CD4-positive, alpha-beta memory T cell (primary cell): ENCODE results near the gene VPS37D. TPM values are rescaled to one million over a fixed set of nuclear protein-coding genes. Genes with fewer than 3 reads are reported as not detected.

Experiments used
- CTCF ChIA-PET: fragments of 350-600 bp; sonication (Branson Sonifier 250); formaldehyde crosslinking; loops from one replicate; lab custom pipeline; 2021; ENCODE audit warnings: inconsistent platforms; ENCODE audit not compliant: partially characterized antibody; lab: Charles Lee
- POLR2A ChIA-PET: fragments of 350-600 bp; sonication (Branson Sonifier 250); formaldehyde crosslinking; loops from one replicate; lab custom pipeline; 2021; ENCODE audit not compliant: partially characterized antibody; lab: Charles Lee
- DNase-seq, 5 donors: peaks; one replicate each; pipeline versions ENCODE4 v3.0.0 to v3.0.0-alpha.2; 2020 to 2022; ENCODE audit warnings: mixed read lengths in 1 of 5
- H3K27ac ChIP-seq: one replicate; pipeline ENCODE4 v1.7.0; 2013; ENCODE audit warnings: low read depth, low read length
- H3K27me3 ChIP-seq: 2 replicates; pipeline ENCODE4 v1.7.0; 2013; ENCODE audit warnings: mild to moderate bottlenecking, low read length, moderate library complexity; ENCODE audit not compliant: insufficient read depth
- H3K36me3 ChIP-seq: 2 replicates; pipeline ENCODE4 v1.7.0; 2013; ENCODE audit warnings: mild to moderate bottlenecking, low read length, moderate library complexity; ENCODE audit not compliant: insufficient read depth
- H3K4me1 ChIP-seq: 2 replicates; pipeline ENCODE4 v1.7.0; 2013; ENCODE audit warnings: mild to moderate bottlenecking, low read length, moderate library complexity; ENCODE audit not compliant: insufficient read depth
- H3K4me3 ChIP-seq, 2 donors: one replicate each; pipeline ENCODE4 v1.7.0; 2013; ENCODE audit warnings: low read length in 2 of 2, mild to moderate bottlenecking in 1 of 2
- H3K9me3 ChIP-seq, 2 donors: one replicate each; pipeline ENCODE4 v1.7.0; 2013; ENCODE audit warnings: low read length in 2 of 2, control low read depth in 1 of 2; ENCODE audit not compliant: control insufficient read depth in 1 of 2
- H3K27ac Mint-ChIP-seq, 7 donors: one replicate each; pipeline ENCODE4 v1.8.0; 2020 to 2021; ENCODE audit warnings: mixed read lengths in 7 of 7, mild to moderate bottlenecking in 6 of 7, inconsistent platforms in 3 of 7, moderate library complexity in 3 of 7
- H3K27me3 Mint-ChIP-seq, 2 donors: one replicate each; pipeline ENCODE4 v1.8.0; 2020 to 2021; ENCODE audit warnings: mixed read lengths in 2 of 2
- H3K36me3 Mint-ChIP-seq, 2 donors: one replicate each; pipeline ENCODE4 v1.8.0; 2020 to 2021; ENCODE audit warnings: mixed read lengths in 2 of 2, inconsistent platforms in 1 of 2, mild to moderate bottlenecking in 1 of 2
- H3K4me1 Mint-ChIP-seq, 4 donors: one replicate each; pipeline ENCODE4 v1.8.0; 2020 to 2021; ENCODE audit warnings: mixed read lengths in 4 of 4, mild to moderate bottlenecking in 1 of 4
- H3K4me3 Mint-ChIP-seq, 8 donors: one replicate each; pipeline ENCODE4 v1.8.0; 2020 to 2021; ENCODE audit warnings: mixed read lengths in 8 of 8, mild to moderate bottlenecking in 7 of 8, moderate library complexity in 6 of 8, inconsistent platforms in 3 of 8
- H3K9me3 Mint-ChIP-seq, 8 donors: one replicate each; pipeline ENCODE4 v1.8.0; 2020 to 2021; ENCODE audit warnings: mixed read lengths in 8 of 8, mild to moderate bottlenecking in 5 of 8, inconsistent platforms in 3 of 8, moderate library complexity in 1 of 8
- intact Hi-C: fragments of 100-400 bp; cut with micrococcal nuclease; formaldehyde crosslinking; loops from one replicate; pipeline ENCODE4 v1.15.1; 2023
- polyA plus RNA-seq, 2 donors: library from polyadenylated mRNA; unstranded; fragments of 300-500 nt; fragmentation: Illumina TruSeq; gene quantifications; one replicate each; pipeline ENCODE4 v1.2.3, GENCODE V29; 2021
- total RNA-seq, 2 experiments: library from RNA; stranded (reverse); gene quantifications; one replicate each; pipeline ENCODE4 v1.2.3, GENCODE V29; 2021

The VPS37D gene
- total and polyA plus RNA-seq, 4 experiments from 2014 or later: not detected

GRCh38 chr7:73688288-73688687 lies 20.7 kb downstream of the VPS37D start:
- peaks cover 6% of the 10 kb centered on the region for H3K4me1 ChIP-seq
- no peaks in the 10 kb centered on the region for H3K27me3 Mint-ChIP-seq
- H3K36me3 ChIP-seq: peaks cover 51% of the 10 kb centered on the region
- H3K27me3 ChIP-seq: no peaks in the 10 kb centered on the region
- H3K36me3 Mint-ChIP-seq: peaks cover 46 to 60% of the 10 kb centered on the region in 2 donors
- peak overlapping the region in 1 of 8 donors; percentile 31 for H3K4me3 Mint-ChIP-seq
- DNase-seq: no peak
- H3K27ac Mint-ChIP-seq: peak overlapping the region in 1 of 7 donors; percentile 60
- H3K27ac ChIP-seq: no peak overlapping the region
- ChIA-PET CTCF (no interaction called here), POLR2A (no interaction called here)
- H3K9me3 Mint-ChIP-seq: peaks cover 0 to 1% (median 0%) of the 10 kb centered on the region in 8 donors
- no peaks in the 10 kb centered on the region for H3K9me3 ChIP-seq
- H3K4me3 ChIP-seq: no peak overlapping the region
- peaks cover 6 to 27% (median 16%) of the 10 kb centered on the region in 4 donors for H3K4me1 Mint-ChIP-seq
- intact Hi-C loops: no loop called here

- Histone ChIP-seq H3K4me1 (no peaks in the 10 kb centered on the region), H3K27me3 (no peaks in the 10 kb centered on the region), H3K4me3 (no peak overlapping the region), H3K27ac (no peak overlapping the region), H3K36me3 (peaks cover 72% of the 10 kb centered on the region), H3K9me3 (no peaks in the 10 kb centered on the region)
- Mint-ChIP-seq H3K27ac (peak overlapping the region in 1 of 7 donors; percentile 3), H3K4me1 (peaks cover 5 to 13% (median 9%) of the 10 kb centered on the region in 4 donors), H3K27me3 (no peaks in the 10 kb centered on the region), H3K36me3 (peaks cover 57 to 64% of the 10 kb centered on the region in 2 donors), H3K9me3 (peaks cover 0 to 1% (median 0%) of the 10 kb centered on the region in 8 donors), H3K4me3 (no peak overlapping the region)
- ChIA-PET CTCF (no interaction called here), POLR2A (interaction anchor here (0.7 kb wide), 1 partner anchor 23 kb away, joined by 3 read pairs; the partner anchor contains the start of gene VPS37D)
- DNase-seq: no peak
- intact Hi-C loops: no loop called here
Observed at GRCh38 chr7:73690646-73691045, 23.0 kb downstream of the VPS37D start.

DNA sequence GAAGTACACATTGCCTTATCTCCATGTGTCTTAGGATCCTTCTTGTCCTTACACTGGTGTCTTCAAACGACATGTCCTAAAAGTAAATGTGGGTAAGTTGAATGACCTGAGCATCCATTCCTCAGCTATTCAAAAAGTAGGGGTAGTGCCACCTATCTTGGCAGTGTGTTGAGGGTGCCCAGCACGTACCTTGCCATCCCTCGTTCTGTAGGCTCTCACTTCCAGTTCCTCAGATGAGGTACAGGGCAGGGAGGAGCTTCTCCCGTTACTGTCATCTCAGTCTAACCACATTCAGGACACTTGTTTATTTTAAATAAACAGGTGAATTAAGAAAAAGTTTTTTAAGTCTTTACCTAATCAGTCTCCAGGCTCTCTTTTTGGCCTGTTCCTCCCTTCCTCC lies 28.7 kb downstream of the VPS37D start:
- Histone ChIP-seq H3K27me3 (no peaks in the 10 kb centered on the region), H3K9me3 (no peaks in the 10 kb centered on the region), H3K4me1 (no peaks in the 10 kb centered on the region), H3K27ac (no peak overlapping the region), H3K36me3 (peaks cover 75% of the 10 kb centered on the region), H3K4me3 (no peak overlapping the region)
- CTCF ChIA-PET: interaction anchor here (0.9 to 1.7 kb wide), 2 partner anchors 11 to 29 kb away, joined by 3 to 6 read pairs; no protein-coding TSS in a partner anchor
- H3K9me3 Mint-ChIP-seq: peaks cover 0 to 3% (median 0%) of the 10 kb centered on the region in 8 donors
- DNase-seq: no peak
- POLR2A ChIA-PET: no interaction called here
- H3K4me3 Mint-ChIP-seq: no peak overlapping the region
- H3K4me1 Mint-ChIP-seq: peaks cover 0 to 2% (median under 1%) of the 10 kb centered on the region in 4 donors
- peaks cover 52 to 59% of the 10 kb centered on the region in 2 donors for H3K36me3 Mint-ChIP-seq
- peak overlapping the region in 1 of 7 donors; percentile 7 for H3K27ac Mint-ChIP-seq
- intact Hi-C loops: no loop called here
- no peaks in the 10 kb centered on the region for H3K27me3 Mint-ChIP-seq

- no peak for DNase-seq
- ChIA-PET POLR2A (no interaction called here), CTCF (interaction anchor here (0.5 to 1.9 kb wide), 4 partner anchors 33 to 94 kb away, joined by 3 to 6 read pairs (median 4); no protein-coding TSS in a partner anchor)
- Histone ChIP-seq H3K27me3 (no peaks in the 10 kb centered on the region), H3K27ac (no peak overlapping the region), H3K4me3 (no peak overlapping the region), H3K4me1 (no peaks in the 10 kb centered on the region), H3K36me3 (peaks cover 55% of the 10 kb centered on the region), H3K9me3 (no peaks in the 10 kb centered on the region)
- Mint-ChIP-seq H3K27ac (no peak overlapping the region), H3K9me3 (peaks cover 0 to 3% (median 0%) of the 10 kb centered on the region in 8 donors), H3K4me1 (peaks cover 0 to 4% (median 3%) of the 10 kb centered on the region in 4 donors), H3K36me3 (peaks cover 39 to 58% of the 10 kb centered on the region in 2 donors), H3K27me3 (no peaks in the 10 kb centered on the region), H3K4me3 (no peak overlapping the region)
- intact Hi-C loops: no loop called here
Observed at GRCh38 chr7:73698410-73698809, 30.8 kb downstream of the VPS37D start.

GRCh38 chr7:73699370-73700068 lies 31.9 kb downstream of the VPS37D start:
- Mint-ChIP-seq H3K4me3 (no peak overlapping the region), H3K27ac (no peak overlapping the region), H3K36me3 (peaks cover 35 to 54% of the 10 kb centered on the region in 2 donors), H3K27me3 (no peaks in the 10 kb centered on the region), H3K9me3 (peaks cover 0 to 3% (median 0%) of the 10 kb centered on the region in 8 donors), H3K4me1 (peaks cover 0 to 4% (median 3%) of the 10 kb centered on the region in 4 donors)
- H3K36me3 ChIP-seq: peaks cover 44% of the 10 kb centered on the region
- peaks cover 6% of the 10 kb centered on the region for H3K4me1 ChIP-seq
- intact Hi-C loops: no loop called here
- no peak overlapping the region for H3K27ac ChIP-seq
- H3K9me3 ChIP-seq: no peaks in the 10 kb centered on the region
- no peak overlapping the region for H3K4me3 ChIP-seq
- DNase-seq: no peak
- CTCF ChIA-PET: no interaction called here
- no peaks in the 10 kb centered on the region for H3K27me3 ChIP-seq
- POLR2A ChIA-PET: no interaction called here

DNA sequence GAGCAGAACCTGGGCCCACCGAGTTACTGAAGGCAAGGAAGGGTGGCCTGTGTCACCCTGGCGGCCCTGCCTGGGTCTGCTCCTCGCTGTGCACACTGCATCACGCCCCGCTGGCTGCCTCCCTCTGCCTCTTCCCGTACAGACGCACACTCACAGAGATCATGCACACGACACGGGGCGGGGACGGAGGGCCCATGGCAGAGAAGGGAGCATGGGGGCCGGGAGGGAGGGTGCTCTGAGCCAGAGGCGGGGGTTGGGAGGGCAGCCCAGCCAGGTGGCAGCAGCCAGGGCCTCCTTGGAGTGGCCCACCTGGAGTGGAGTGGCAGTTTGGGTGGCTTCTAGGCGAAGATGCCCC lies 32.4 kb downstream of the VPS37D start:
- intact Hi-C loops: no loop called here
- DNase-seq: no peak
- H3K27me3 Mint-ChIP-seq: no peaks in the 10 kb centered on the region
- H3K4me3 ChIP-seq: no peak overlapping the region
- H3K4me1 ChIP-seq: peaks cover 6% of the 10 kb centered on the region
- H3K36me3 Mint-ChIP-seq: peaks cover 31 to 50% of the 10 kb centered on the region in 2 donors
- no peak overlapping the region for H3K27ac ChIP-seq
- no peak overlapping the region for H3K27ac Mint-ChIP-seq
- H3K27me3 ChIP-seq: no peaks in the 10 kb centered on the region
- POLR2A ChIA-PET: no interaction called here
- H3K4me1 Mint-ChIP-seq: peaks cover 0 to 4% (median 2%) of the 10 kb centered on the region in 4 donors
- H3K9me3 ChIP-seq: no peaks in the 10 kb centered on the region
- H3K36me3 ChIP-seq: peaks cover 39% of the 10 kb centered on the region
- CTCF ChIA-PET: no interaction called here
- H3K9me3 Mint-ChIP-seq: peaks cover 0 to 3% (median 0%) of the 10 kb centered on the region in 8 donors
- H3K4me3 Mint-ChIP-seq: no peak overlapping the region

- H3K27ac Mint-ChIP-seq: no peak overlapping the region
- H3K27me3 Mint-ChIP-seq: no peaks in the 10 kb centered on the region
- Histone ChIP-seq H3K9me3 (no peaks in the 10 kb centered on the region), H3K36me3 (peaks cover 36% of the 10 kb centered on the region), H3K27me3 (no peaks in the 10 kb centered on the region), H3K27ac (no peak overlapping the region), H3K4me3 (no peak overlapping the region), H3K4me1 (peaks cover 6% of the 10 kb centered on the region)
- peaks cover 0 to 3% (median 0%) of the 10 kb centered on the region in 8 donors for H3K9me3 Mint-ChIP-seq
- peaks cover 27 to 47% of the 10 kb centered on the region in 2 donors for H3K36me3 Mint-ChIP-seq
- H3K4me1 Mint-ChIP-seq: peaks cover 0 to 4% (median 2%) of the 10 kb centered on the region in 4 donors
- no peak overlapping the region for H3K4me3 Mint-ChIP-seq
- DNase-seq: no peak
- ChIA-PET POLR2A (interaction anchor here (1.5 kb wide), 1 partner anchor 14 kb away, joined by 4 read pairs; no protein-coding TSS in a partner anchor), CTCF (interaction anchor here (0.6 to 2.2 kb wide), 7 partner anchors 8 to 174 kb away, joined by 3 to 6 read pairs (median 3); no protein-coding TSS in a partner anchor)
- intact Hi-C loops: no loop called here
Observed at GRCh38 chr7:73700581-73701134, 33.0 kb downstream of the VPS37D start.
